ENCODE measurements around the gene ANKS3. TPM values are rescaled to one million over a fixed set of nuclear protein-coding genes. Genes with fewer than 3 reads are reported as not detected.
"Not testable (repeated sequence)": the region's sequence is repeated elsewhere in the genome, so short reads cannot be mapped to it uniquely, and the experiment has no call there.

Gene ANKS3
- total RNA-seq, 2 donors from 2014 or later = 11.0 to 11.6 TPM

DNA sequence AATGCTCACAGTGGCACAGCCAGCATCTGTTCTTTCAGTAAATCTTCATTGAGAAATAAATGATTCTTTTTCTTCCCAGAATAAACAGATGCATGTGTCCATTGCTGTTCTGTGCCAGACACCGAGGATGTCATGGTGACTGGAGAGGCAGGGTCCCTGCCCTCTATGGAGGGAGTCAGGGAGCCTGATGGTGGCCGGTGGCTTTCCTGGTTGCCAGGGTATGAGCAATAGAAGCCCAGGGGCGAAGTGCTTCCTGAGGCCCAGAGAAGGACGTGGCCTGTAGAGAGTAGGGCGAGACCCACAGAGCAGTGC, 70.7 kb downstream of the ANKS3 start:
- ATAC-seq = no peak
- intact Hi-C loops (cut with DNase I) = no loop called here
- no peak for DNase-seq

DNA sequence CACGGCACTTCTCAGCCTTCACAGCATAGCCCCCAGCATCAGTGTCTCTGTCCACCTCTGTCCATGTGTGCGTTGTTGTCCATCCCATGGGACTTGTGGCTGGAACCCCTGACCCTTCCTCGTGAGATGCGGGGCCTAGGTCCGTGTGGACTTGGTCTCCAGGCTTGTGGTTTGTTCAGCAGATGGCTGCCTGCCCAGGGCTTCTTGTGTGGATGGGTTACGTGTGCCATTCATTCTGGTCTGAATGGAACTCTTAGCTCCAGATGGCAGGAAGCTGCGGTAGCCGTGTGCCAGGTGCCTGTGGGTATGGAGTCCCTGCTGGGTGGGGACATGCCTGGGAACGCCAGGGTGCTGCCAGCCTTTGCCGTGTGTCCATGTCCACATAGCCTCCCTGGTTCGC, 72.4 kb downstream of the ANKS3 start:
- no peak for DNase-seq
- ATAC-seq = no peak
- intact Hi-C loops (cut with DNase I) = no loop called here

GRCh38 chr16:4660454-4661007, 73.5 kb downstream of the ANKS3 start:
- ATAC-seq (peak; percentile 52 to 62), DNase-seq (peak; percentile 74)
- intact Hi-C loops (cut with DNase I) = no loop called here

- DNase-seq (no peak), ATAC-seq (no peak)
- intact Hi-C loops (cut with DNase I) = no loop called here
These were observed 74.4 kb downstream of the ANKS3 start for GRCh38 chr16:4659363-4660353.

DNA sequence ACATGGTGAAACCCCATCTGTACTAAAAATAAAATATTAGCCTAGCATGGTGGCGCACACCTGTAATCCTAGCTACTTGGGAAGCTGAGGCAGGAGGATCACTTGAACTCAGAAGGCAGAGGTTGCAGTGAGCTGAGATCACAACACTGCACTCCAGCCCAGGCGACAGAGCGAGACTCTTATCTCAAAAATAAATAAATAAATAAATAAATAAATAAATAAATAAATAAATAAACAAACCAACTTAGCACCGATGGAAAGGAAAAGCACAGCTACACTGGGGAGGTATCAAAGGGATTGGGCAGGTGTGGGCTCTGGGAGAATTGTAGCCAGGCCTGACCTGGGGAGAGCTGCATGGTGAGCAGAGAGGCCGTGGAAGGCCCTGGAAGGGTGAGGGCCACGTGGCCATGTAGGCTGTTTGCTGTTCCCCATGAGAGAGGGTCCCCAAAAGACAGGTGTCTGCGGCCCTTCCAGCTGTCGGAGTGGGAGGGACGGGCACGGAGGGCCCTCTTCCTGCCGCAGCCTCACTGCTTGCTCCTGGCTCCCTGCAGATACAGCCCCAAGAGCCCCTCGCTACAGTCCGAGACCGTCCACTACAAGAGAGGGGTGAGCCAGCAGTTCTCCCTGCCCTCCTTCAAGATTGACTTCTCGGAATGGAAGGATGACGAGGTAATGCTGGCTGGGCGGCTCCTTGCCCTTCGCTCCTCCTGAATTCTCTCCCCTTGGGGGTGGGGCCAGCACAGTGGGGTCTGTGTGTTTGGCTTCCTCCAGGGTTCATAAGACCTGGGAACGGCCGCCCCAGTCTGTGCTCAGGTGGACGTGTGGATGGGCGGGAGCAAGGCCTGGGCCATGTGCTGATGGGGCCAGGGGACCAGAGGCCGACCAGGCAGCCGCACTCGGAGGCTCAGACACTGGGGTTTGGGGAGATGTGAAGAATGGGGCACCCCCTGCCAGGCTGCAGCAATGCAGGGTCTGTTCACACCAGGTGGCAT, 77.1 kb downstream of the ANKS3 start:
- ATAC-seq (no peak), DNase-seq (no peak)
- intact Hi-C loops (cut with DNase I) = no loop called here

- ATAC-seq (no peak), DNase-seq (no peak)
- intact Hi-C loops (cut with DNase I) = no loop called here
These were observed 77.8 kb downstream of the ANKS3 start for GRCh38 chr16:4656221-4656620.

DNA sequence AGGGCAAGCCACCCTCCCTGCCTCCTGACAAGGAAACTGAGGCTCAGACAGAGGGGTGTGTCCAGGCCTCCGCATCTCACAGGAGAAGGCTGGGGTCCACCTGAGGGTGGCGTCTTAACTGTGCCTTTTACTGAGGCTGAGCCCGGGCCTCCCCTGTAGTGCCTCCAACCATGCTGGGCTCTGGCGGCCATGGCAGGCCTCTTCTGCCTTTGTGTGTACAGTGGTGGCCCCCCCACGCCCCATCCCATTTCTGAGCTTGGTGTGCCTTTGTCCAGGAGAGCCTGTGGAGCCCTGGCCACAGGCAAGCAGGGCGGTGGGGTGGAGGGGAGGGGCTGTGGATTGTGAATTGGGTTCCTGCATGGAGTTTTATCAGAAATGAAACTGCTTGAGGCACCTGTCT, 78.3 kb downstream of the ANKS3 start:
- DNase-seq = no peak
- no peak for ATAC-seq
- intact Hi-C loops (cut with DNase I) = no loop called here

- ATAC-seq = no peak
- intact Hi-C loops (cut with DNase I) = no loop called here
These were observed 79.0 kb downstream of the ANKS3 start for GRCh38 chr16:4654964-4655590.

DNA sequence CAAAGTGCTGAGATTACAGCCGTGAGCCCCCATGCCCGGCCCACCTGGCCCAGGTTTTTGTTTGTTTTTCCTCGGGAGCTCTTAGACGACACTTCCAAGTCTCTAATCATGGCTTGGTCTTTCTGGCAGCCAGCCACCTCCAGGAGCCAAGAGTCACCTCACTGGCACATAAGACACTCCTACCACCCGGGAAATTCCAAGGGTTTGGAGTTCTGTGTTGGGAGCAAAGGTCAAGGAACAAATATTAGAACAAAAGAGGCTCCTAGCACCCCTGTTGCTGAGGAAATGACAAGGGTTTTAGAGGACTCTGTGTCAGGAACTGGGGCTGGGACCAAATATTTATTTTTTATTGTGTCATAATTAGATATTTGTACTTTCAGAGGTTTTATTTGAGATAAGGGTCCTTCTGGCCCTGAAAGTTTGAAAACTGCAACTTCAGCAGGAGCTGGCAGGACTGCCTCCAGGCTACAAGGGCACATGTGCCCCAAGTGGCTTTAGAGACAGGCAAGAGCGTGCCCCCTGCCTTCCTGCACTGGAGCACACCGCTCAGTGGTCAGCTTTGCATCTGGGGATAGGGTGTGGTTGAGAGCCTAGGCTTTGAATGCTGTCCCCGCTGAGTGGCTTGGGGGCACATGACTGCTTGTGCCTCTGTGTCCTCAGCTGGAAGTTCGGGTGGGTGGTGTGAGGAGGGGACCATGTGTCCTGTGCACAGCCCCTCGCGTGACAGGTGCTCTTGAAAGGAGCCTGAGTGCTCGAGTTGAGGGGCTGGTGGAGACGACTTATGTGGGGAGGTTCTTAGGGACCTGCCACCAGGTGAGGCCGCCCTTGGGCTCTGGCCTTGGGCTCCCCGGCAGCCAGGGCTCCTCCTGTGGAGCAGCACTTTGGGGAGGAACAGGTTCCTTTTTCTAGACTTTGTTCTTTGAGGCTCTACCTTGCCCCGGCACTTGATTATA, 79.8 kb downstream of the ANKS3 start:
- intact Hi-C loops (cut with DNase I) = no loop called here
- no peak for DNase-seq
- ATAC-seq = no peak

More at GRCh38 chr16:4654964-4655590, 79.0 kb downstream of the ANKS3 start:
- DNase-seq = no peak

DNA sequence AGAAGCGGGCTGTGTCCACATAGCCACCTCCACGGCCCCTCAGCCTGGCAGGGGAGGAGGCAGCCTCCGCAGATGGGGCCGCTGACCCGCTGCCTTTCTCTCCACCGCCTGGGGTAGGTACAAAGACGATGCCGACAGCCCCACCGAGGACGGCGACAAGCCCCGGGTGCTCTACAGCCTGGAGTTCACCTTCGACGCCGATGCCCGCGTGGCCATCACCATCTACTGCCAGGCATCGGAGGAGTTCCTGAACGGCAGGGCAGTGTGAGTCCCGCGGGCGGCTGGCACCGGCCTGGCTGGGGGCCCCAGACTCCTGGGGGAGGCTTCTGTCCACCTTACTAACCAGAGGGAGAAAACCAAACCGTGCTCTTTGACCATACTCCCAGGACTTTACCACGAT, 81.5 kb downstream of the ANKS3 start:
- ATAC-seq (no peak), DNase-seq (no peak)
- intact Hi-C loops (cut with DNase I) = no loop called here

DNA sequence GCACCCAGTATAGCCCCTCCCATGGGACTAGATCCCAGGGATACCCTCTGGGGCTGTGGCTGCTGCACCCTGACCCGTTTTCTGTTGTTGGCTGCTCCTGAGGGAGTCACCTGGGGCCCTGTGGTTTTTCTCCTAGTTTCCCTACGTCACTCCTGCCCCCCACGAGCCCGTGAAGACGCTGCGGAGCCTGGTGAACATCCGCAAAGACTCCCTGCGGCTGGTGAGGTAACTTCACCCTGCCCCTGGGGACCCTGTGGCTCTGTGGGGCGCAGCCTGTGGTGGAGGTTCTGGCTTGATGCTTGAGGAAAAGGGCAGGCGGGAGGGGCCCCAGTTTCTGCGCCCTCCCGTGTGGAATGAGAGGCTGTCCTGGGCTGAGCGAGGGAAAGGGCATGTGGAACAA, 82.2 kb downstream of the ANKS3 start:
- no peak for ATAC-seq

GRCh38 chr16:4650443-4651074, 83.5 kb downstream of the ANKS3 start:
- intact Hi-C loops (cut with DNase I) = not testable (repeated sequence)
- peak; percentile 38 to 41 for ATAC-seq
- DNase-seq = peak; percentile 54

More for the DNA sequence above, 82.2 kb downstream of the ANKS3 start:
- no peak for DNase-seq
- intact Hi-C loops (cut with DNase I) = no loop called here

DNA sequence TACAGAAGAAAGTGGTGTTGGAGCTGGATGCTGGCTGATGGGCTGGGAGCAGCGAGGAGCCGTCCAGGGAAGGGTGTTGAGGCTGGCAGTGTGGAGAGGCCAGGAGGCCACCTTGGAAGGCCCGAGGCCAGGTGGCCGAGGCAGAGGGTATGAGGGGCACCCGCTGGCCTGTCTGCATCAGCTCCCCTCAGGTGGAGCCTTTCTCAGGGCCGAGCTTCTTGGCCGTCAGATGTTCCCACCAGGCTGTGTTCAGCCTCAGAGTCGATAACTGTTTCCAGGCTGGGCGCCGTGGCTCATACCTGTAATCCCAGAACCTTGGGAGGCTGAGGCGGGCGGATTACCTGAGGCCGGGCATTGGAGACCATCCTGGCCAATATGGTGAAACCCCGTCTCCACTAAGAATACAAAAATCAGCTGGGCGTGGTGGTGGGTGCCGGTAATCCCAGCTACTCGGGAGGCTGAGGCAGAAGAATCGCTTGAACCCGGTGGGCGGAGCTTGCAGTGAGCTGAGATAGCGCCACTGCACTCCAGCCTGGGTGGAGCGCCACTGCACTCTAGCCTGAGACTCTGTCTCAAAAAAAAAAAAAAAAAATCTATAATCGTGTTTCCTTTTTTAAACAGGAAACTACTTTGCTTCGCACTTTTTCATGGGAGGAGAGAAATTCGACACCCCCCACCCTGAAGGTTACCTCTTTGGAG, 84.2 kb downstream of the ANKS3 start:
- intact Hi-C loops (cut with DNase I) = no loop called here
- DNase-seq = no peak
- ATAC-seq = no peak

DNA sequence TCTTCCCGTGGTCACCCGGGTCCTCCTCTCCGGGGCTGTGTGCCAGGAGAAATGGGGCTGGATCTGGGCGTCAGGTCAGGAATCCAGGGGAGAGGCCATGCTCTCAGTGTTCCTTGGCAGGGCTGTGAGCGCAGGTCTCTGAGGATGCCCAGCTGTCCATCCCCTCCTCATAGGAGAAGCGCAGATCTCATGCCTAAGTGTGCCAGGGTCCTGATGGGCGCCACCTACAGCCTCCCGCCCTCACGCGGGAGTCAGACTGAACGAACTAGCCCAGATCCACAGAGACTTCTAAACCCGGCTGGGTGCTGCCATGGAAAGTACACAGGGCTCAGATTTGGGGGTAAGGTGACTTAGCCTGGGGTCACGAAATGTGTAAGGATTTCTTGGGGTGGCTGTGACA, 85.2 kb downstream of the ANKS3 start:
- ATAC-seq (peak in 1 of 2 donors; percentile 63), DNase-seq (no peak)
- intact Hi-C loops (cut with DNase I) = no loop called here

DNA sequence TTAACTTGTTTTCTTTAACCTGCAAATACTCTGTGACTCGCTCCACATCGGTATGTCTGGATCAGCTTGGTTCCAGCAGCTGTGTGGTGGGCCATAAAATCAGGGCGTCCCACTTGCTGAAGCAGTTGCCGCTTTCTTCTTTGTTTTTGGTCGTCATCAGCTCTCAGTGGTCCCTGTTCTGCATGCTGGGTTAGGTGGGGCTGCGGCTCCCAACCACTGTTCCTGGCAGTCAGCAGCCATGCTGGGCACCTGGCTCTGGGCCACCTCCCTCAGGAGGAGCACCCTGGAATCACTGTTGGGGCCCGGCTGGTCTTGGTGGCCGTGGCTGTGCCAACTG, 86.5 kb downstream of the ANKS3 start:
- intact Hi-C loops (cut with DNase I) = no loop called here

GRCh38 chr16:4646773-4647643, 87.1 kb downstream of the ANKS3 start:
- DNase-seq = no peak
- ATAC-seq = peak in 1 of 2 donors; percentile 5
- intact Hi-C loops (cut with DNase I) = no loop called here

More for the DNA sequence above, 86.5 kb downstream of the ANKS3 start:
- ATAC-seq (no peak), DNase-seq (no peak)
